Measurements from ENCODE around the gene BTBD9.

GRCh38 chr6:38476888-38477287, 162.8 kb downstream of the BTBD9 start:
- TF ChIP-seq ZNF565 (CRISPR knock-in tag; conservative IDR thresholded peaks at IDR 0.05; ENCODE audit: low read depth) (no peak), TOX (CRISPR knock-in tag; IDR thresholded peaks at IDR 0.05; ENCODE audit: borderline replicate concordance) (no peak), ZFP3 (CRISPR knock-in tag; IDR thresholded peaks at IDR 0.05) (no peak), ISL1 (CRISPR knock-in tag; IDR thresholded peaks at IDR 0.05) (no peak)
- TF ChIP-seq, protein P1, sequence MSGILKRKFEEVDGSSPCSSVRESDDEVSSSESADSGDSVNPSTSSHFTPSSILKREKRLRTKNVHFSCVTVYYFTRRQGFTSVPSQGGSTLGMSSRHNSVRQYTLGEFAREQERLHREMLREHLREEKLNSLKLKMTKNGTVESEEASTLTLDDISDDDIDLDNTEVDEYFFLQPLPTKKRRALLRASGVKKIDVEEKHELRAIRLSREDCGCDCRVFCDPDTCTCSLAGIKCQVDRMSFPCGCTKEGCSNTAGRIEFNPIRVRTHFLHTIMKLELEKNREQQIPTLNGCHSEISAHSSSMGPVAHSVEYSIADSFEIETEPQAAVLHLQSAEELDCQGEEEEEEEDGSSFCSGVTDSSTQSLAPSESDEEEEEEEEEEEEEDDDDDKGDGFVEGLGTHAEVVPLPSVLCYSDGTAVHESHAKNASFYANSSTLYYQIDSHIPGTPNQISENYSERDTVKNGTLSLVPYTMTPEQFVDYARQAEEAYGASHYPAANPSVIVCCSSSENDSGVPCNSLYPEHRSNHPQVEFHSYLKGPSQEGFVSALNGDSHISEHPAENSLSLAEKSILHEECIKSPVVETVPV (CRISPR knock-in tag; IDR thresholded peaks at IDR 0.05), result no peak
- TF ChIP-seq, protein P2, sequence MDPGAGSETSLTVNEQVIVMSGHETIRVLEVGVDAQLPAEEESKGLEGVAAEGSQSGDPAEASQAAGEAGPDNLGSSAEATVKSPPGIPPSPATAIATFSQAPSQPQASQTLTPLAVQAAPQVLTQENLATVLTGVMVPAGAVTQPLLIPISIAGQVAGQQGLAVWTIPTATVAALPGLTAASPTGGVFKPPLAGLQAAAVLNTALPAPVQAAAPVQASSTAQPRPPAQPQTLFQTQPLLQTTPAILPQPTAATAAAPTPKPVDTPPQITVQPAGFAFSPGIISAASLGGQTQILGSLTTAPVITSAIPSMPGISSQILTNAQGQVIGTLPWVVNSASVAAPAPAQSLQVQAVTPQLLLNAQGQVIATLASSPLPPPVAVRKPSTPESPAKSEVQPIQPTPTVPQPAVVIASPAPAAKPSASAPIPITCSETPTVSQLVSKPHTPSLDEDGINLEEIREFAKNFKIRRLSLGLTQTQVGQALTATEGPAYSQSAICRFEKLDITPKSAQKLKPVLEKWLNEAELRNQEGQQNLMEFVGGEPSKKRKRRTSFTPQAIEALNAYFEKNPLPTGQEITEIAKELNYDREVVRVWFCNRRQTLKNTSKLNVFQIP (CRISPR knock-in tag; IDR thresholded peaks at IDR 0.05; ENCODE audit: borderline replicate concordance, low read depth), result no peak
